GM23338 (cell line): Measurements from ENCODE around the gene MTPN. TPM values are rescaled to one million over a fixed set of nuclear protein-coding genes. Genes with fewer than 3 reads are reported as not detected.

ENCODE experiments used
- ATAC-seq: fragments of 200-7000 bp; cut with Tn5 transposase; 3 replicates; pipeline ENCODE4 v1.9.1; 2020
- DNase-seq: peaks from one replicate; pipeline ENCODE4 v3.0.0-alpha.2; 2015; ENCODE audit warnings: low spot score
- H2AFZ ChIP-seq: fragments of 200-600 bp; sonication (generic); 2 replicates; pipeline ENCODE4 v1.8.0; 2016; ENCODE audit warnings: antibody characterized with exemption, mild to moderate bottlenecking, moderate library complexity
- H3F3A ChIP-seq: fragments of 200-600 bp; sonication (generic); replicated peaks from 2 replicates; pipeline ENCODE4 v1.8.0; 2017; ENCODE audit warnings: antibody characterized with exemption, mixed run types, low read depth
- H3K27ac ChIP-seq: fragments of 200-600 bp; sonication (generic); 2 replicates; pipeline ENCODE4 v1.6.1; 2016; ENCODE audit warnings: low read depth
- H3K27me3 ChIP-seq: fragments of 200-600 bp; sonication (generic); 2 replicates; pipeline ENCODE4 v1.8.0; 2016; ENCODE audit warnings: mild to moderate bottlenecking, mixed run types, moderate library complexity; ENCODE audit not compliant: insufficient read depth
- H3K36me3 ChIP-seq: fragments of 200-600 bp; sonication (generic); 2 replicates; pipeline ENCODE4 v1.8.0; 2016; ENCODE audit warnings: mild to moderate bottlenecking; ENCODE audit not compliant: insufficient read depth
- H3K4me1 ChIP-seq: fragments of 200-600 bp; sonication (generic); 2 replicates; pipeline ENCODE4 v1.8.0; 2016; ENCODE audit warnings: mild to moderate bottlenecking, moderate library complexity; ENCODE audit not compliant: insufficient read depth
- H3K4me2 ChIP-seq: fragments of 200-600 bp; sonication (generic); 2 replicates; pipeline ENCODE4 v1.7.1; 2017; ENCODE audit warnings: mixed run types
- H3K4me3 ChIP-seq: fragments of 200-600 bp; sonication (generic); 2 replicates; pipeline ENCODE4 v1.6.1; 2016; ENCODE audit warnings: mixed run types
- H3K79me2 ChIP-seq: fragments of 200-600 bp; sonication (generic); replicated peaks from 2 replicates; pipeline ENCODE4 v1.8.0; 2017; ENCODE audit warnings: mild to moderate bottlenecking; ENCODE audit not compliant: insufficient read depth
- H3K9me2 ChIP-seq: fragments of 200-600 bp; sonication (generic); 2 replicates; pipeline ENCODE4 v1.8.0; 2017; ENCODE audit not compliant: insufficient read depth
- H4K20me1 ChIP-seq: fragments of 200-600 bp; sonication (generic); replicated peaks from 2 replicates; pipeline ENCODE4 v1.8.0; 2017; ENCODE audit warnings: mild to moderate bottlenecking; ENCODE audit not compliant: insufficient read depth
- H3K27ac Mint-ChIP-seq: 2 replicates; pipeline ENCODE4 v1.8.0; 2020; ENCODE audit warnings: inconsistent platforms, mild to moderate bottlenecking, moderate library complexity, mixed read lengths
- H3K27me3 Mint-ChIP-seq: 3 replicates; pipeline ENCODE4 v1.8.0; 2022; ENCODE audit warnings: low read depth, mild to moderate bottlenecking, moderate library complexity, mixed read lengths, inconsistent platforms; ENCODE audit not compliant: insufficient read depth, poor library complexity
- H3K36me3 Mint-ChIP-seq: 3 replicates; pipeline ENCODE4 v1.8.0; 2021; ENCODE audit warnings: low read depth, mild to moderate bottlenecking, inconsistent platforms, moderate library complexity, mixed read lengths
- H3K4me1 Mint-ChIP-seq: 3 replicates; pipeline ENCODE4 v1.8.0; 2020; ENCODE audit warnings: mild to moderate bottlenecking, inconsistent platforms, mixed read lengths
- H3K4me3 Mint-ChIP-seq: 3 replicates; pipeline ENCODE4 v1.8.0; 2021; ENCODE audit warnings: moderate library complexity, mild to moderate bottlenecking, inconsistent platforms, mixed read lengths
- H3K9me3 Mint-ChIP-seq: 3 replicates; pipeline ENCODE4 v1.8.0; 2020; ENCODE audit warnings: moderate library complexity, mild to moderate bottlenecking, inconsistent platforms, mixed read lengths
- CREB1 ChIP-seq: fragments of 250-450 bp; sonication (Bioruptor Pico); IDR thresholded peaks from 2 replicates; pipeline ENCODE4 v1.5.0; 2020; ENCODE audit warnings: low read depth, mild to moderate bottlenecking, moderate library complexity
- CTCF ChIP-seq, 2 experiments: fragments of 200-600 bp in 1 of 2; sonication (generic) in 1 of 2; conservative IDR thresholded peaks; 2 replicates each; pipeline versions ENCODE4 v1.5.1 to v1.6.1; 2016 to 2017; ENCODE audit warnings: antibody characterized with exemption in 2 of 2, low read depth in 2 of 2, mild to moderate bottlenecking in 2 of 2, moderate library complexity in 1 of 2
- ETS1 ChIP-seq: IDR thresholded peaks from 2 replicates; pipeline ENCODE4 v1.6.1; 2016; ENCODE audit warnings: antibody characterized with exemption
- EZH2 ChIP-seq: fragments of 200-600 bp; sonication (generic); IDR thresholded peaks from one replicate; pipeline ENCODE4 v1.8.0; 2017; ENCODE audit warnings: antibody characterized with exemption, mild to moderate bottlenecking, low read depth; ENCODE audit not compliant: unreplicated experiment
- EZH2phosphoT487 ChIP-seq: fragments of 200-600 bp; sonication (generic); IDR thresholded peaks from one replicate; pipeline ENCODE4 v1.8.1; 2018; ENCODE audit warnings: antibody characterized with exemption; ENCODE audit not compliant: unreplicated experiment
- JUNB ChIP-seq: IDR thresholded peaks from one replicate; pipeline ENCODE4 v1.6.1; 2016; ENCODE audit warnings: antibody characterized with exemption; ENCODE audit not compliant: unreplicated experiment
- NANOG ChIP-seq: IDR thresholded peaks from 2 replicates; pipeline ENCODE4 v1.6.1; 2016; ENCODE audit warnings: antibody characterized with exemption, borderline replicate concordance
- POLR2AphosphoS5 ChIP-seq: IDR thresholded peaks from 2 replicates; pipeline ENCODE4 v1.6.1; 2016; ENCODE audit warnings: antibody characterized with exemption, low read depth
- REST ChIP-seq: IDR thresholded peaks from one replicate; pipeline ENCODE4 v1.6.1; 2018; ENCODE audit warnings: antibody characterized with exemption; ENCODE audit not compliant: unreplicated experiment
- STAT1 ChIP-seq: IDR thresholded peaks from one replicate; pipeline ENCODE4 v1.6.1; 2016; ENCODE audit warnings: antibody characterized with exemption; ENCODE audit not compliant: unreplicated experiment
- ZNF331 ChIP-seq: fragments of 250-450 bp; sonication (Bioruptor Pico); IDR thresholded peaks from 2 replicates; pipeline ENCODE4 v1.5.0; 2020; ENCODE audit warnings: low read depth, mild to moderate bottlenecking, moderate library complexity
- ZNF462 ChIP-seq: fragments of 250-450 bp; sonication (Bioruptor Pico); IDR thresholded peaks from 2 replicates; pipeline ENCODE4 v1.5.0; 2020; ENCODE audit warnings: mild to moderate bottlenecking, moderate library complexity
- polyA plus RNA-seq: library from polyadenylated mRNA; unstranded; fragments of >200 nt; fragmentation: Nextera tagmentation; extraction: Ambion mirVana; gene quantifications from 2 replicates; pipeline ENCODE4 v1.2.1, GENCODE V29; 2016
- total RNA-seq: library from RNA; depleted of rRNA; stranded (reverse); fragments of >200 nt; shearing (Covaris generic); gene quantifications from 2 replicates; pipeline ENCODE4 v1.2.3, GENCODE V29; 2014

The MTPN gene
- total and polyA plus RNA-seq, 2 experiments from 2014 or later = 87.7 to 90.3 TPM

GRCh38 chr7:135975166-135975565 is 2.0 kb downstream of the MTPN start (continued):
- TF ChIP-seq STAT1 (no peak), ZNF331 (CRISPR knock-in tag) (no peak), CTCF (conservative IDR thresholded peaks at IDR 0.05; ENCODE audit: low read depth in 2 of 2) (no peak), JUNB (no peak), ETS1 (no peak), REST (no peak), CREB1 (no peak), EZH2phosphoT487 (no peak), POLR2AphosphoS5 (no peak)

- Mint-ChIP-seq H3K4me1 (peaks cover 7% of the 10 kb centered on the region), H3K4me3 (no peak overlapping the region), H3K9me3 (no peaks in the 10 kb centered on the region; the same call in 2 of the 3 replicates), H3K27ac (no peak overlapping the region), H3K36me3 (peaks cover 4% of the 10 kb centered on the region; the same call in 2 of the 3 replicates), H3K27me3 (peaks cover 7% of the 10 kb centered on the region)
- no peak overlapping the region for H3K27ac ChIP-seq
- no peaks in the 10 kb centered on the region for H3F3A ChIP-seq
- peaks cover 21% of the 10 kb centered on the region; the same call in 1 of the 2 replicates for H4K20me1 ChIP-seq
- DNase-seq (no peak), ATAC-seq (no peak)
- H3K4me2 ChIP-seq = no peak overlapping the region
- H3K79me2 ChIP-seq = peaks cover 73% of the 10 kb centered on the region
- peaks cover 6% of the 10 kb centered on the region; the same call in 1 of the 2 replicates for H3K36me3 ChIP-seq
- no peaks in the 10 kb centered on the region for H3K9me2 ChIP-seq
- no peaks in the 10 kb centered on the region for H3K27me3 ChIP-seq
- H3K4me3 ChIP-seq = no peak overlapping the region
- peaks cover 12% of the 10 kb centered on the region; the same call in 1 of the 2 replicates for H3K4me1 ChIP-seq
- no peak overlapping the region for H2AFZ ChIP-seq
- TF ChIP-seq EZH2phosphoT487 = no peak
- TF ChIP-seq ZNF462 (CRISPR knock-in tag) = no peak
- no peak for TF ChIP-seq NANOG
- no peak for TF ChIP-seq EZH2
- TF ChIP-seq STAT1 = no peak
These were observed 2.5 kb downstream of the MTPN start for GRCh38 chr7:135974667-135975066.
